HCT116 (cell line): ENCODE measurements around the gene COX7A2L. TPM values are rescaled to one million over a fixed set of nuclear protein-coding genes. Genes with fewer than 3 reads are reported as not detected.

ENCODE experiments used
- ATAC-seq: fragments of 200-7000 bp; cut with Tn5 transposase; 2 replicates; pipeline ENCODE4 v1.9.1; 2020; ENCODE audit warnings: mild to moderate bottlenecking, moderate library complexity
- BruUV-seq: library from RNA; stranded (reverse); fragments of 400-500 nt; replicated peaks from 2 replicates; lab custom pipeline; 2021; lab: Mats Ljungman, UMichigan
- CTCF ChIA-PET: fragments of 300-600 bp; sonication (Branson Sonifier 250); formaldehyde crosslinking; loops from one replicate; lab custom pipeline; 2021; ENCODE audit warnings: antibody characterized with exemption; lab: Charles Lee
- POLR2A ChIA-PET: fragments of 300-600, 350-600 bp; sonication (Branson Sonifier 250); formaldehyde crosslinking; loops from one replicate; lab custom pipeline; 2021; ENCODE audit warnings: antibody characterized with exemption; lab: Charles Lee
- RAD21 ChIA-PET, 2 experiments: fragments of 300-600 bp; sonication (Branson Sonifier 250); formaldehyde crosslinking; loops; one replicate each; lab custom pipeline; 2023; ENCODE audit warnings: low total read pairs in 2 of 2; ENCODE audit not compliant: uncharacterized antibody in 2 of 2, unreplicated experiment in 2 of 2, low non-redundant PET in 1 of 2; lab: Charles Lee
- DNase-seq: peaks from one replicate; pipeline ENCODE4 v3.0.0-alpha.2; 2010; ENCODE audit warnings: low read depth, low spot score
- H2AFZ ChIP-seq: fragments of 200-600 bp; shearing (Covaris generic), sonication (generic); 2 replicates; pipeline ENCODE4 v1.6.1; 2017; ENCODE audit warnings: low read depth, mixed run types, mixed read lengths, antibody characterized with exemption, low read length; ENCODE audit not compliant: poor library complexity, severe bottlenecking
- H3K27ac ChIP-seq: 2 replicates; pipeline ENCODE4 v1.5.1; 2012; ENCODE audit warnings: low read depth, low read length
- H3K27me3 ChIP-seq: fragments of 200-600 bp; sonication (generic); 2 replicates; pipeline ENCODE4 v1.6.1; 2016; ENCODE audit warnings: mixed run types, low read length, mixed read lengths; ENCODE audit not compliant: insufficient read depth
- H3K36me3 ChIP-seq, 2 experiments: fragments of 200-500 bp in 1 of 2; fragments of 200-600 bp in 1 of 2; sonication (Bioruptor generic) in 1 of 2; sonication (generic) in 1 of 2; 2 replicates each; pipeline versions ENCODE4 v1.5.1 to v1.6.1; 2014 to 2016; ENCODE audit warnings: low read length in 2 of 2, inconsistent platforms in 1 of 2, mixed read lengths in 1 of 2, mixed run types in 1 of 2; ENCODE audit not compliant: insufficient read depth in 2 of 2, control insufficient read depth in 1 of 2
- H3K4me1 ChIP-seq, 2 experiments: fragments of 200-600 bp in 1 of 2; sonication (generic) in 1 of 2; 2 replicates each; pipeline versions ENCODE4 v1.5.1 to v1.6.1; 2012 to 2017; ENCODE audit warnings: low read length in 2 of 2, inconsistent platforms in 1 of 2, mild to moderate bottlenecking in 1 of 2, mixed read lengths in 1 of 2, mixed run types in 1 of 2, moderate library complexity in 1 of 2; ENCODE audit not compliant: insufficient read depth in 2 of 2, control insufficient read depth in 1 of 2
- H3K4me2 ChIP-seq: fragments of 200-600 bp; sonication (generic); 2 replicates; pipeline ENCODE4 v1.6.1; 2017; ENCODE audit warnings: mixed run types, low read length, mixed read lengths
- H3K4me3 ChIP-seq, 2 experiments: fragments of 200-600 bp in 1 of 2; sonication (generic) in 1 of 2; replicated peaks in 1 of 2; 2 replicates each; pipeline ENCODE4 v1.5.1; 2011 to 2016; ENCODE audit warnings: low read length in 2 of 2, control low read depth in 1 of 2, low read depth in 1 of 2, mild to moderate bottlenecking in 1 of 2, mixed read lengths in 1 of 2, mixed run types in 1 of 2
- H3K79me2 ChIP-seq: fragments of 200-600 bp; sonication (generic); 2 replicates; pipeline ENCODE4 v1.6.1; 2017; ENCODE audit warnings: mild to moderate bottlenecking, mixed run types, low read length, moderate library complexity, mixed read lengths; ENCODE audit not compliant: insufficient read depth
- H3K9ac ChIP-seq: fragments of 200-600 bp; sonication (generic); 2 replicates; pipeline ENCODE4 v1.6.1; 2016; ENCODE audit warnings: low read length, mixed read lengths
- H3K9me2 ChIP-seq: fragments of 200-600 bp; sonication (generic), shearing (Covaris generic); 2 replicates; pipeline ENCODE4 v1.6.1; 2017; ENCODE audit warnings: mixed run types, mild to moderate bottlenecking, moderate library complexity; ENCODE audit not compliant: insufficient read depth
- H3K9me3 ChIP-seq, 2 experiments: fragments of 200-500 bp in 1 of 2; fragments of 200-600 bp in 1 of 2; sonication (Bioruptor generic) in 1 of 2; sonication (generic) in 1 of 2; 2 replicates each; pipeline ENCODE4 v1.6.1; 2014 to 2017; ENCODE audit warnings: low read length in 2 of 2, mixed read lengths in 2 of 2, inconsistent platforms in 1 of 2, low read depth in 1 of 2, mild to moderate bottlenecking in 1 of 2, mixed run types in 1 of 2, moderate library complexity in 1 of 2; ENCODE audit not compliant: control insufficient read depth in 1 of 2, insufficient read depth in 1 of 2
- H4K20me1 ChIP-seq: fragments of 200-600 bp; sonication (generic), shearing (Covaris generic); 2 replicates; pipeline ENCODE4 v1.6.1; 2017; ENCODE audit warnings: mixed run types, mild to moderate bottlenecking, moderate library complexity; ENCODE audit not compliant: insufficient read depth
- ATF3 ChIP-seq: IDR thresholded peaks from 2 replicates; pipeline ENCODE4 v1.6.1; 2012
- CBX3 ChIP-seq: IDR thresholded peaks from 2 replicates; pipeline ENCODE4 v1.6.1; 2012; ENCODE audit warnings: low read depth
- CEBPB ChIP-seq: IDR thresholded peaks from 2 replicates; pipeline ENCODE4 v1.6.1; 2012; ENCODE audit warnings: low read depth
- ELF1 ChIP-seq: IDR thresholded peaks from 2 replicates; pipeline ENCODE4 v1.6.1; 2012; ENCODE audit warnings: low read depth, borderline replicate concordance
- JUND ChIP-seq: IDR thresholded peaks from 2 replicates; pipeline ENCODE4 v1.6.1; 2012
- MAX ChIP-seq: IDR thresholded peaks from 2 replicates; pipeline ENCODE4 v1.6.1; 2012
- POLR2A ChIP-seq: IDR thresholded peaks from 2 replicates; pipeline ENCODE4 v1.7.0; 2011; ENCODE audit warnings: borderline replicate concordance; ENCODE audit not compliant: insufficient read depth, insufficient read length; ENCODE audit errors: extremely low read depth
- RAD21 ChIP-seq: IDR thresholded peaks from 2 replicates; pipeline ENCODE4 v1.6.1; 2012; ENCODE audit warnings: low read depth, mild to moderate bottlenecking
- SIN3A ChIP-seq: IDR thresholded peaks from 2 replicates; pipeline ENCODE4 v1.6.1; 2012; ENCODE audit warnings: low read depth
- SP1 ChIP-seq: IDR thresholded peaks from 2 replicates; pipeline ENCODE4 v1.6.1; 2012; ENCODE audit warnings: low read depth
- SRF ChIP-seq: IDR thresholded peaks from 2 replicates; pipeline ENCODE4 v1.6.1; 2012; ENCODE audit warnings: low read depth
- YY1 ChIP-seq: IDR thresholded peaks from 2 replicates; pipeline ENCODE4 v1.6.1; 2011; ENCODE audit warnings: low read length, low read depth, moderate library complexity, mild to moderate bottlenecking; ENCODE audit not compliant: insufficient replicate concordance; ENCODE audit errors: extremely low read depth
- ZNF274 ChIP-seq: fragments of 200-500 bp; sonication (Bioruptor generic); IDR thresholded peaks from 2 replicates; pipeline ENCODE4 v1.6.1; 2014; ENCODE audit warnings: mild to moderate bottlenecking, low read depth, low read length, inconsistent platforms
- intact Hi-C: fragments of 100-400 bp; cut with micrococcal nuclease; formaldehyde crosslinking; loops from 2 replicates; pipeline ENCODE4 v1.10.0; 2022
- total RNA-seq: library from RNA; stranded (reverse); gene quantifications from one replicate; pipeline ENCODE4 v1.2.1, GENCODE V29; 2021; ENCODE audit not compliant: unreplicated experiment

Gene COX7A2L
- total RNA-seq, 1 experiment from 2014 or later, result 104 TPM

- intact Hi-C loops, result no loop called here
- no peaks in the 10 kb centered on the region for H3K9me2 ChIP-seq
- no peaks in the 10 kb centered on the region for H3K4me1 ChIP-seq
- H3K9me3 ChIP-seq, result no peaks in the 10 kb centered on the region
- ATAC-seq (no peak), DNase-seq (no peak)
- no peak overlapping the region for H2AFZ ChIP-seq
- H3K4me2 ChIP-seq, result no peak overlapping the region
- H3K4me3 ChIP-seq, result no peak overlapping the region
- no peaks in the 10 kb centered on the region for H3K27me3 ChIP-seq
- ChIA-PET RAD21 (no interaction called here), POLR2A (no interaction called here), CTCF (no interaction called here)
- TF ChIP-seq ZNF274, result no peak
- no peak for TF ChIP-seq SIN3A
- no peak for TF ChIP-seq ELF1
- TF ChIP-seq YY1, result no peak
- TF ChIP-seq ATF3, result no peak
- TF ChIP-seq MAX, result no peak
- TF ChIP-seq POLR2A, result no peak
- TF ChIP-seq SP1, result no peak
- TF ChIP-seq JUND, result no peak
- H4K20me1 ChIP-seq, result no peaks in the 10 kb centered on the region
- H3K27ac ChIP-seq, result no peak overlapping the region
- BruUV-seq, result no TSS peak
- H3K36me3 ChIP-seq, result peaks cover 8 to 9% of the 10 kb centered on the region in 2 experiments; a peak in 2 of 4 replicates
- no peaks in the 10 kb centered on the region for H3K79me2 ChIP-seq
- no peak overlapping the region for H3K9ac ChIP-seq
These were observed 57.8 kb downstream of the COX7A2L start for GRCh38 chr2:42303252-42303651.

GRCh38 chr2:42300527-42300926 is 60.5 kb downstream of the COX7A2L start:
- DNase-seq (no peak), ATAC-seq (no peak)
- H3K4me1 ChIP-seq, result no peaks in the 10 kb centered on the region
- H3K4me2 ChIP-seq, result no peak overlapping the region
- CTCF ChIA-PET, result no interaction called here
- H3K27ac ChIP-seq, result no peak overlapping the region
- H3K9me3 ChIP-seq, result no peaks in the 10 kb centered on the region
- no peaks in the 10 kb centered on the region for H3K79me2 ChIP-seq
- H3K36me3 ChIP-seq, result peaks cover 4 to 16% of the 10 kb centered on the region in 2 experiments; a peak in 3 of 4 replicates
- POLR2A ChIA-PET, result no interaction called here
- H4K20me1 ChIP-seq, result no peaks in the 10 kb centered on the region
- TF ChIP-seq YY1, result no peak
- no peak for TF ChIP-seq CEBPB
- TF ChIP-seq SRF, result no peak
- TF ChIP-seq RAD21, result no peak
- TF ChIP-seq POLR2A, result no peak
- TF ChIP-seq CBX3, result no peak
- TF ChIP-seq ZNF274, result no peak
- RAD21 ChIA-PET, result interaction anchor here in 1 of 2 experiments (0.6 kb wide), 1 partner anchor 59 kb away, joined by 3 read pairs; no protein-coding TSS in a partner anchor
- H3K27me3 ChIP-seq, result no peaks in the 10 kb centered on the region
- BruUV-seq, result no TSS peak
- no peak overlapping the region for H2AFZ ChIP-seq
- H3K4me3 ChIP-seq, result no peak overlapping the region
- H3K9ac ChIP-seq, result no peak overlapping the region
- no peaks in the 10 kb centered on the region for H3K9me2 ChIP-seq
- intact Hi-C loops, result no loop called here

Other genes starting within 250 kb of the COX7A2L start
- 53.5 TPM for gene EML4, start 191.9 kb downstream of the COX7A2L start, total RNA-seq
- 1.5 TPM for gene KCNG3, start 132.8 kb upstream of the COX7A2L start, total RNA-seq
- gene MTA3, start 207.4 kb upstream of the COX7A2L start, total RNA-seq, result 46.3 TPM